SK-N-SH (cell line): ENCODE measurements around the gene HECTD2. TPM values are rescaled to one million over a fixed set of nuclear protein-coding genes. Genes with fewer than 3 reads are reported as not detected.

Source experiments
- CTCF ChIA-PET: fragments of 300-600, 350-600 bp; formaldehyde crosslinking; extraction: SDS; loops from one replicate; lab custom pipeline; 2021; lab: Yijun Ruan, JAX
- POLR2A ChIA-PET: fragments of 350-600 bp; sonication (Branson Sonifier 250); formaldehyde crosslinking; extraction: SDS; loops from one replicate; lab custom pipeline; 2020; ENCODE audit warnings: antibody characterized with exemption, inconsistent platforms; lab: Yijun Ruan, JAX
- DNase-seq: peaks from one replicate; pipeline ENCODE4 v3.0.0; 2012
- H2AFZ ChIP-seq: fragments of 200-600 bp; sonication (generic); 2 replicates; pipeline ENCODE4 v1.8.1; 2016; ENCODE audit warnings: antibody characterized with exemption, mild to moderate bottlenecking, low read depth
- H3F3A ChIP-seq: fragments of 200-600 bp; sonication (generic); replicated peaks from 2 replicates; pipeline ENCODE3; 2016; ENCODE audit warnings: antibody characterized with exemption, mild to moderate bottlenecking; ENCODE audit not compliant: insufficient read depth
- H3K27ac ChIP-seq, 2 experiments: fragments of 200-500 bp in 1 of 2; fragments of 200-600 bp in 1 of 2; sonication (Bioruptor generic) in 1 of 2; sonication (generic), shearing (Covaris generic) in 1 of 2; 2 replicates each; pipeline versions ENCODE4 v1.5.1 to v1.6.1; 2014 to 2016; ENCODE audit warnings: low read depth in 2 of 2, inconsistent platforms in 1 of 2, low read length in 1 of 2, mild to moderate bottlenecking in 1 of 2, mixed read lengths in 1 of 2
- H3K27me3 ChIP-seq: fragments of 200-600 bp; sonication (generic), shearing (Covaris generic); 2 replicates; pipeline ENCODE4 v1.6.1; 2016; ENCODE audit warnings: mixed run types; ENCODE audit not compliant: insufficient read depth
- H3K36me3 ChIP-seq, 2 experiments: fragments of 200-500 bp in 1 of 2; fragments of 200-600 bp in 1 of 2; sonication (Bioruptor generic) in 1 of 2; sonication (generic) in 1 of 2; replicated peaks in 1 of 2; 2 replicates each; pipeline versions ENCODE3 to v1.5.1; 2014 to 2016; ENCODE audit warnings: low read length in 1 of 2, mild to moderate bottlenecking in 1 of 2; ENCODE audit not compliant: insufficient read depth in 2 of 2, control insufficient read depth in 1 of 2
- H3K4me1 ChIP-seq, 2 experiments: fragments of 200-500 bp in 1 of 2; fragments of 200-600 bp in 1 of 2; sonication (Bioruptor generic) in 1 of 2; sonication (generic), shearing (Covaris generic) in 1 of 2; 2 replicates each; pipeline versions ENCODE4 v1.5.1 to v1.6.1; 2014 to 2016; ENCODE audit warnings: low read depth in 1 of 2, low read length in 1 of 2, mixed run types in 1 of 2; ENCODE audit not compliant: insufficient read depth in 2 of 2, control insufficient read depth in 1 of 2
- H3K4me2 ChIP-seq: fragments of 200-600 bp; sonication (generic), shearing (Covaris generic); 2 replicates; pipeline ENCODE4 v1.6.1; 2017; ENCODE audit warnings: mixed run types
- H3K4me3 ChIP-seq, 2 experiments: fragments of 200-500 bp in 1 of 2; fragments of 200-600 bp in 1 of 2; sonication (Bioruptor generic) in 1 of 2; sonication (generic), shearing (Covaris generic) in 1 of 2; 2 replicates each; pipeline versions ENCODE4 v1.5.1 to v1.8.1; 2014 to 2016; ENCODE audit warnings: low read depth in 2 of 2, inconsistent platforms in 1 of 2, low read length in 1 of 2, mild to moderate bottlenecking in 1 of 2, mixed read lengths in 1 of 2, moderate library complexity in 1 of 2
- H3K79me2 ChIP-seq: fragments of 200-600 bp; sonication (generic); 2 replicates; pipeline ENCODE4 v1.8.1; 2017; ENCODE audit warnings: mild to moderate bottlenecking; ENCODE audit not compliant: insufficient read depth
- H3K9ac ChIP-seq: fragments of 200-600 bp; sonication (generic); 2 replicates; pipeline ENCODE4 v1.6.1; 2017; ENCODE audit warnings: mixed run types
- H3K9me2 ChIP-seq: fragments of 200-600 bp; sonication (generic); 2 replicates; pipeline ENCODE4 v1.6.1; 2017; ENCODE audit warnings: mixed run types
- H3K9me3 ChIP-seq: fragments of 200-600 bp; sonication (generic); 2 replicates; pipeline ENCODE4 v1.6.1; 2017; ENCODE audit warnings: mixed run types, mild to moderate bottlenecking, moderate library complexity
- H4K20me1 ChIP-seq: fragments of 200-600 bp; sonication (generic); 2 replicates; pipeline ENCODE4 v1.6.1; 2017; ENCODE audit warnings: mild to moderate bottlenecking, mixed run types; ENCODE audit not compliant: insufficient read depth
- CHD2 ChIP-seq: fragments of 150-350 bp; IDR thresholded peaks from 2 replicates; pipeline ENCODE4 v1.6.1; 2018; ENCODE audit warnings: low read length; ENCODE audit not compliant: partially characterized antibody
- ELF1 ChIP-seq: IDR thresholded peaks from 2 replicates; pipeline ENCODE4 v1.4.0; 2012
- EP300 ChIP-seq, 2 experiments: IDR thresholded peaks; 2 replicates each; pipeline versions ENCODE4 v1.4.0 to v1.6.1; 2012; ENCODE audit warnings: borderline replicate concordance in 1 of 2, low read depth in 1 of 2, low read length in 1 of 2
- EZH2phosphoT487 ChIP-seq: fragments of 200-600 bp; sonication (generic); IDR thresholded peaks from 2 replicates; pipeline ENCODE4 v1.6.1; 2017; ENCODE audit warnings: low read depth, mixed run types, mild to moderate bottlenecking, antibody characterized with exemption, moderate library complexity, borderline replicate concordance
- FOSL2 ChIP-seq: IDR thresholded peaks from 2 replicates; pipeline ENCODE4 v1.4.0; 2012; ENCODE audit warnings: low read depth, mild to moderate bottlenecking, moderate library complexity, borderline replicate concordance
- FOXM1 ChIP-seq: IDR thresholded peaks from 2 replicates; pipeline ENCODE4 v1.4.0; 2012; ENCODE audit warnings: low read depth, mild to moderate bottlenecking
- GATA2 ChIP-seq: sonication (generic); formaldehyde crosslinking; IDR thresholded peaks from 2 replicates; pipeline ENCODE4 v1.5.0; 2020; ENCODE audit warnings: mild to moderate bottlenecking, missing genetic modification reagents
- IRF3 ChIP-seq: fragments of 150-350 bp; IDR thresholded peaks from 2 replicates; pipeline ENCODE4 v1.6.1; 2016; ENCODE audit warnings: mild to moderate bottlenecking, low read depth, low read length
- MAX ChIP-seq: IDR thresholded peaks from 2 replicates; pipeline ENCODE4 v1.4.0; 2012; ENCODE audit warnings: low read depth
- NFIC ChIP-seq: IDR thresholded peaks from 2 replicates; pipeline ENCODE4 v1.4.0; 2012; ENCODE audit warnings: borderline replicate concordance
- NRF1 ChIP-seq: IDR thresholded peaks from 2 replicates; pipeline ENCODE4 v1.6.1; 2012; ENCODE audit warnings: low read depth, mild to moderate bottlenecking, low read length
- PBX3 ChIP-seq: IDR thresholded peaks from 2 replicates; pipeline ENCODE4; 2012
- RCOR1 ChIP-seq: fragments of 150-350 bp; IDR thresholded peaks from 2 replicates; pipeline ENCODE4 v1.6.1; 2017; ENCODE audit warnings: antibody characterized with exemption, low read length
- RFX5 ChIP-seq: IDR thresholded peaks from 2 replicates; pipeline ENCODE4 v1.6.1; 2012; ENCODE audit warnings: mild to moderate bottlenecking, improper control_type of control experiment, low read length
- SIN3A ChIP-seq: IDR thresholded peaks from 2 replicates; pipeline ENCODE4 v1.6.1; 2012; ENCODE audit warnings: low read depth, mild to moderate bottlenecking, low read length, moderate library complexity, borderline replicate concordance
- SMC3 ChIP-seq: IDR thresholded peaks from 2 replicates; pipeline ENCODE4 v1.6.1; 2012; ENCODE audit warnings: low read depth, low read length, improper control_type of control experiment
- WGBS: methylation state at CpG from one replicate; pipeline ENCODE4 v1.1.6; 2017; ENCODE audit warnings: low lambda C conversion rate; 5-methylcytosine and 5-hydroxymethylcytosine counted together
- polyA plus RNA-seq, 3 experiments: library from polyadenylated mRNA; depleted of rRNA; stranded (reverse); fragments of >200 nt; gene quantifications; 2 replicates each; pipeline ENCODE4 v1.2.3, GENCODE V29; 2012
- TF ChIP-seq, protein P1 (sequence below): IDR thresholded peaks from 2 replicates; pipeline ENCODE4 v1.4.0; 2012; ENCODE audit warnings: low read depth, borderline replicate concordance
- TF ChIP-seq, protein P2 (sequence below): IDR thresholded peaks from 2 replicates; pipeline ENCODE4 v1.6.1; 2012; ENCODE audit warnings: mild to moderate bottlenecking, low read depth, low read length, moderate library complexity
- TF ChIP-seq, protein P3 (sequence below): fragments of 150-350 bp; IDR thresholded peaks from 2 replicates; pipeline ENCODE4 v1.6.1; 2017; ENCODE audit warnings: antibody characterized with exemption, low read length, low read depth, borderline replicate concordance

The HECTD2 gene
- polyA plus RNA-seq, 1 of the 3 experiments (the other 2 are of a cell fraction): 4.1 TPM

DNA sequence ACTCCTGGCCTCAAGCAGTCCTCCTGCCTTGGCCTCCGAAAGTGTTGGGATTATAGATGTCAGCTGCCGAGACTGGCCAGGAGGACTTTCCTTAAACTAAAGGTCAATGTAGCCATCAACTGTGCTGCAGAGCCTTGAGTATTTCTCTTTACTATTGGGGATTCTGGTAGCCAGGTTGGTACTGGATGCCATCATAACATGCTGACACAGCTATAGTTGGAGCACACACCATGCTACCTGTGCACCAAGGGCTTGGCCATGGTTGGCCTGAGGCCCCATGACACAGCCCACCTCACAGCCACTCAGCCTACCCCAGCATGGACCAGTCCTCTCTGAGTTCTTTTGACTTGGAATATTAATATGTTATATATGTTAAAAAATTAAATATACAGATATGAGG, 54.4 kb downstream of the HECTD2 start:
- H3K9me3 ChIP-seq: 0 out of 2 replicates have a peak, but pooled peaks cover 5% of the 10 kb centered on the region
- ChIA-PET CTCF (no interaction called here), POLR2A (no interaction called here)
- no peak overlapping the region for H2AFZ ChIP-seq
- no peak overlapping the region for H3K4me2 ChIP-seq
- TF ChIP-seq RCOR1 (no peak), FOSL2 (no peak), PBX3 (no peak), GATA2 (CRISPR knock-in tag) (no peak), EP300 (IDR thresholded peaks at IDR 0.05; ENCODE audit: borderline replicate concordance in 1 of 2, low read depth in 1 of 2, low read length in 1 of 2) (no peak), FOXM1 (no peak), NFIC (no peak), EZH2phosphoT487 (no peak), SMC3 (no peak), IRF3 (no peak), RFX5 (no peak), CHD2 (no peak), MAX (no peak), SIN3A (no peak), NRF1 (no peak), ELF1 (no peak)
- TF ChIP-seq, protein P1, sequence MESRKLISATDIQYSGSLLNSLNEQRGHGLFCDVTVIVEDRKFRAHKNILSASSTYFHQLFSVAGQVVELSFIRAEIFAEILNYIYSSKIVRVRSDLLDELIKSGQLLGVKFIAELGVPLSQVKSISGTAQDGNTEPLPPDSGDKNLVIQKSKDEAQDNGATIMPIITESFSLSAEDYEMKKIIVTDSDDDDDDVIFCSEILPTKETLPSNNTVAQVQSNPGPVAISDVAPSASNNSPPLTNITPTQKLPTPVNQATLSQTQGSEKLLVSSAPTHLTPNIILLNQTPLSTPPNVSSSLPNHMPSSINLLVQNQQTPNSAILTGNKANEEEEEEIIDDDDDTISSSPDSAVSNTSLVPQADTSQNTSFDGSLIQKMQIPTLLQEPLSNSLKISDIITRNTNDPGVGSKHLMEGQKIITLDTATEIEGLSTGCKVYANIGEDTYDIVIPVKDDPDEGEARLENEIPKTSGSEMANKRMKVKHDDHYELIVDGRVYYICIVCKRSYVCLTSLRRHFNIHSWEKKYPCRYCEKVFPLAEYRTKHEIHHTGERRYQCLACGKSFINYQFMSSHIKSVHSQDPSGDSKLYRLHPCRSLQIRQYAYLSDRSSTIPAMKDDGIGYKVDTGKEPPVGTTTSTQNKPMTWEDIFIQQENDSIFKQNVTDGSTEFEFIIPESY: no peak
- TF ChIP-seq, protein P2, sequence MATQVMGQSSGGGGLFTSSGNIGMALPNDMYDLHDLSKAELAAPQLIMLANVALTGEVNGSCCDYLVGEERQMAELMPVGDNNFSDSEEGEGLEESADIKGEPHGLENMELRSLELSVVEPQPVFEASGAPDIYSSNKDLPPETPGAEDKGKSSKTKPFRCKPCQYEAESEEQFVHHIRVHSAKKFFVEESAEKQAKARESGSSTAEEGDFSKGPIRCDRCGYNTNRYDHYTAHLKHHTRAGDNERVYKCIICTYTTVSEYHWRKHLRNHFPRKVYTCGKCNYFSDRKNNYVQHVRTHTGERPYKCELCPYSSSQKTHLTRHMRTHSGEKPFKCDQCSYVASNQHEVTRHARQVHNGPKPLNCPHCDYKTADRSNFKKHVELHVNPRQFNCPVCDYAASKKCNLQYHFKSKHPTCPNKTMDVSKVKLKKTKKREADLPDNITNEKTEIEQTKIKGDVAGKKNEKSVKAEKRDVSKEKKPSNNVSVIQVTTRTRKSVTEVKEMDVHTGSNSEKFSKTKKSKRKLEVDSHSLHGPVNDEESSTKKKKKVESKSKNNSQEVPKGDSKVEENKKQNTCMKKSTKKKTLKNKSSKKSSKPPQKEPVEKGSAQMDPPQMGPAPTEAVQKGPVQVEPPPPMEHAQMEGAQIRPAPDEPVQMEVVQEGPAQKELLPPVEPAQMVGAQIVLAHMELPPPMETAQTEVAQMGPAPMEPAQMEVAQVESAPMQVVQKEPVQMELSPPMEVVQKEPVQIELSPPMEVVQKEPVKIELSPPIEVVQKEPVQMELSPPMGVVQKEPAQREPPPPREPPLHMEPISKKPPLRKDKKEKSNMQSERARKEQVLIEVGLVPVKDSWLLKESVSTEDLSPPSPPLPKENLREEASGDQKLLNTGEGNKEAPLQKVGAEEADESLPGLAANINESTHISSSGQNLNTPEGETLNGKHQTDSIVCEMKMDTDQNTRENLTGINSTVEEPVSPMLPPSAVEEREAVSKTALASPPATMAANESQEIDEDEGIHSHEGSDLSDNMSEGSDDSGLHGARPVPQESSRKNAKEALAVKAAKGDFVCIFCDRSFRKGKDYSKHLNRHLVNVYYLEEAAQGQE: no peak
- TF ChIP-seq, protein P3, sequence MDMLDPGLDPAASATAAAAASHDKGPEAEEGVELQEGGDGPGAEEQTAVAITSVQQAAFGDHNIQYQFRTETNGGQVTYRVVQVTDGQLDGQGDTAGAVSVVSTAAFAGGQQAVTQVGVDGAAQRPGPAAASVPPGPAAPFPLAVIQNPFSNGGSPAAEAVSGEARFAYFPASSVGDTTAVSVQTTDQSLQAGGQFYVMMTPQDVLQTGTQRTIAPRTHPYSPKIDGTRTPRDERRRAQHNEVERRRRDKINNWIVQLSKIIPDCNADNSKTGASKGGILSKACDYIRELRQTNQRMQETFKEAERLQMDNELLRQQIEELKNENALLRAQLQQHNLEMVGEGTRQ: no peak
- no peak overlapping the region for H3K4me3 ChIP-seq
- no peaks in the 10 kb centered on the region for H3K79me2 ChIP-seq
- H3K27me3 ChIP-seq: no peaks in the 10 kb centered on the region
- no peaks in the 10 kb centered on the region for H3K9me2 ChIP-seq
- peaks cover 40 to 73% of the 10 kb centered on the region in 2 experiments for H3K36me3 ChIP-seq
- H4K20me1 ChIP-seq: no peaks in the 10 kb centered on the region
- H3K27ac ChIP-seq: no peak overlapping the region
- no peaks in the 10 kb centered on the region; a peak in 1 of 4 replicates for H3K4me1 ChIP-seq
- H3F3A ChIP-seq: peaks cover 11% of the 10 kb centered on the region
- no peak for DNase-seq
- no peak overlapping the region for H3K9ac ChIP-seq
- WGBS: 100% methylated on average over 2 of the region's 2 CpGs
